CD4-positive, alpha-beta T cell treated with Interleukin-6 for 4 hours (primary cell): ENCODE data around the gene HPCAL1.

Experiments used
- DNase-seq: peaks from one replicate; pipeline ENCODE4 v3.0.0-alpha.2; 2020; ENCODE audit warnings: mixed read lengths

The HPCAL1 gene

GRCh38 chr2:10325278-10326145, 22.8 kb downstream of the HPCAL1 start:
- DNase-seq: no peak

DNA sequence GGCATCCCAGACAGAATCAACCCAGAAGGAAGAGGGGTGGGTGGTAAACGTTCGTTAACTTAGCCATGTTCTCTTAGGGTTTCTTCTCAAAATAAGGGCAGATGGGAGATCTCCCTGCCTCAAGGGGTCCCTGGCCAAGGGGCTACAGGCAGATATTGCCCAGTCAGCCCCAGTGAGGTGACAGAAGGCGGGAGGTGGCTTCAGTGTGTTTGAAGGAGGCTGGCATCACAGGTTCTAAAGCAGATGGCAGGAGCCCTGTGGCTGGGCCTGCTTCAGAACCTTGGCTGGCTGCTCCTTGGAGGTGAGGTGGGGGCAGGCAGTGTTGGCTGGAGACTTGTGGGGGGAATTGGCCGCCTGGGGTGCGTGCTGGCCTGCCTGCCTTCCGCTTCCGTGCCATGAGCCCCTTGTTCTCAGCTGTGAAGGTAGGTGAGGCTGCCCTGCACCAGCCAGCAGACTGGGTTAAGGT, 23.5 kb downstream of the HPCAL1 start:
- no peak for DNase-seq

- no peak for DNase-seq
These were observed 24.2 kb downstream of the HPCAL1 start for GRCh38 chr2:10326707-10327594.

DNA sequence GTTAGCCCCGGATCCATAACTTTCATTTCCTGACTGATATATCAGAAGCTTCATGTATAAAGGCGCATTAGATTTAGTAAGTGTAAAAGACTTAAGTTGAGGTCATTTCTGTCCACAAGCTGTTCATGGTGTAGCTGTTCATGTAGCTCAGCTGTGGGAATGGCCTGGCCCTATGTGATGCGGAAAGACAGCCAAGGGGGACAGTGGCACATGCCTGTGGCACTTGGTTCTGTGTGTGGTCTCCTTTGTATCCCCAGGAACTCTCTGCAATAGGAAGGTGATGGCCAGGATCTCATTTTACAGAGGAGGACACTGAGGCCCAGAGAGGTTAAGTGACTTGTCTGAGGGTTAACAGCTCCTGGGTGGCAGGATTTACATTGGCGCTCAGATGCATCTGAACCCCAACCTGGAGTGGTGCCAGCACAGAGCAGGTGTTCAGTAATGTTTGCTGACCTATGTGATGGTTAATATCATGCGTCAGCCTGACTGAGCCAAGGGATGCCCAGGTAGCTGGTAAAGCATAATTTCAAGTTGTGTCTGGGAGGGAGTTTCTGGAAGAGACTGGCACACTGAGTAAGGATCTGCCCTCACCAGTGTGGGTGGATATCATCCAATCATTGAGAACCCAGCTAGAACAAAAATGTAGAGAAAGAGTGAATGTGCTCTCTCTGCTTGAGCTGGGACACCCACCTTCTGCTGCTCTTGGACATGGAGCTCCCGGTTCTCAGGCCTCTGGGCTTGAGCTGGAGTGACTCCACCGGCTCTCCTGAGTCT, 25.4 kb downstream of the HPCAL1 start:
- DNase-seq: peak; percentile 56

GRCh38 chr2:10328670-10329579, 26.2 kb downstream of the HPCAL1 start:
- DNase-seq: peak; percentile 42

DNA sequence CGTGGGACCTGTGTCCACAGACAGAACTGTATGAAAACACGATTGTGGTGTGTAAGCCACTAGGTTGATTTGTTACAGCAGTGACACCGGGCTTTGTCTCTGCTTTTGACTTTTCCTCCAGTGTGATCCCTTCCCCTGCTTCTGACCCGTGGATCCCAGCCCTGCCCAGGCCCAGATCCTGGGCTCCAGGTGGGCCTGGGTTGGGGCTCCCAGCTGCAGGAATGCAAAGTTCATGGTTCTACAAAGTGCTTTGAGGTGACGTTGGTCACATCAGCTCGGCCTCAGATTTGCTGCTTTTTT, 26.8 kb downstream of the HPCAL1 start:
- peak; percentile 27 for DNase-seq

- peak; percentile 71 for DNase-seq
These were observed 27.4 kb downstream of the HPCAL1 start for GRCh38 chr2:10329880-10330699.

DNA sequence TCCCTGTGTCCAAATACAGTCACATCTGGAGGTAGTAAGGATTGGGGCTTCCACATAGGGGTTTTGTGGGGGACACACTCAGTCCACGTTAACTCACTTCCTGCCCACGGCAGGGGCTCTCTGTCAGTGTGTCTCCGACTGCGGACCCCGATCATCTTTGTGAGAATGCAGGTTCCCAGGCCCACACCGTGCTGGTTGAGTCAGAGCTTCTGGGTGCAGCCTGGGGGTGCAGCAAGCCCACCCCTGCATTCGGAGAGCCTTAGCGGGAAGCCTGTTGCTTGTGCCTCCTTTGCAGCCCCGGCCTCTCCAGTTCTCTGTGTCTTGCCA, 28.0 kb downstream of the HPCAL1 start:
- no peak for DNase-seq

DNA sequence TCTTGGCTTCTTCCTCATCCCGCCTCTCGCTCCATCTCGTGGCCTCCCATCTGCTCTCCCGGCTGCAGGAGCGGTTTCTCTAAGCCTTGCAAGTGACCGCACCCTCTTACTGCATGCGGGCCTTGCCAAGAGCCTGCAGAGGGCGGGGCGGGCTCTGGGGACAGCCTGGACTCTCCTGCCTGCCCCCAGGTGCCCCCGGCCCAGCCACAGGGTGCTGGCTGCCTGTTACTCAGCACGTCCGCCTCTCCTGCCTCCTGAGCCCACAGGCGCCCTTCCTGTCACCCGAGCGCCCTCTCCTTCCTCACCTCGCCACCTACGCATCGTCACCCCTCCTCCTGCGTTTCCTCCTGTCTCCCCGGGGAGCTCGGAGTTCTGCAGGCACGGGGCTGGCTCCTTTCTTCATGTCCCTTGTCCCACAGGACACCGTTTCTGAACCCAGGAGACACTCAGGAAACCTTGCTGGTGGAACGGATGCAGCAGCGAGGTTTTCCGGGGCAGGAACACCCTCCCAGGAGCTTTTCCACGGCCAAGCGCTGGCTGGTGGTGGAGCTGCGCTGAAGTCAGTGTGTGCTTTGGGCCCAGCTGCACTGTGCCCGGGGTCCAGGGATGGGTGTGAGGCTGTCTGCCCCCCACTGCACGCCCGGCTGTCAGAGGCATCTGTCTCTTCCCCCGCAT, 28.5 kb downstream of the HPCAL1 start:
- peak; percentile 87 for DNase-seq

DNA sequence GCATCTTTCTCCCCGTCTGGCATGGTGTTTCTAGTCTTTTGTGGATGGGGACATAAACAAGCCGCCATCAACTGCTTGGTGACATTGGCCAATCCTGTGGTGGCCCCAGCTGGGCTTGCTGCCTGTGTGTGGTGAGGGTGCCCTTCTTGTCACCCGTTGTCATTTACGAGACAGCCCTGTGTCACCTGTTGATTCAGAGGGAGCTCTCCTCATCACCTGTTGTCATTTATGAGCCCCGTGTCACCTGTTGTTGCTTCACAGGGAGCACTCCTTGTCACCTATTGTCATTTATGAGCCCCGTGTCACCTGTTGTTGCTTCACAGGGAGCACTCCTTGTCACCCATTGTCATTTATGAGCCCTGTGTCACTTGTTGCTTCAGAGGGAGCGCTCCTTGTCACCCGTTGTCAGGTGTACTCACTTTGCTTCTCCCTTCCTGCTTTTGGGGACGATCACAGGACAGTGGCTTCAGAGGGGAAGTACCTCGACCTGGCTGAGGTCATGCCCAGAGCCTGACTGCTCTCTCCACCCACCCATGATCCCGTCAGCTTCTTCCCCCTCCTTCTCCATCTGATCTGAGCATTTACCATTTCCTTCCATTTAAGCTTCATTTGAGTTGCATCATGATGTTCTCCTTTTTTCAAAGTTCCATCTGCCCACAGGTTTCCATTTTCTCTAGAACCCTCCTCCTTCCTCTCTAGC, 29.1 kb downstream of the HPCAL1 start:
- DNase-seq: peak; percentile 67

- DNase-seq: no peak
These were observed 29.9 kb downstream of the HPCAL1 start for GRCh38 chr2:10332402-10333246.

GRCh38 chr2:10333247-10333613, 30.5 kb downstream of the HPCAL1 start:
- DNase-seq: no peak

GRCh38 chr2:10333966-10334365, 31.3 kb downstream of the HPCAL1 start:
- no peak for DNase-seq

- DNase-seq: no peak
These were observed 32.5 kb downstream of the HPCAL1 start for GRCh38 chr2:10335046-10335840.

DNA sequence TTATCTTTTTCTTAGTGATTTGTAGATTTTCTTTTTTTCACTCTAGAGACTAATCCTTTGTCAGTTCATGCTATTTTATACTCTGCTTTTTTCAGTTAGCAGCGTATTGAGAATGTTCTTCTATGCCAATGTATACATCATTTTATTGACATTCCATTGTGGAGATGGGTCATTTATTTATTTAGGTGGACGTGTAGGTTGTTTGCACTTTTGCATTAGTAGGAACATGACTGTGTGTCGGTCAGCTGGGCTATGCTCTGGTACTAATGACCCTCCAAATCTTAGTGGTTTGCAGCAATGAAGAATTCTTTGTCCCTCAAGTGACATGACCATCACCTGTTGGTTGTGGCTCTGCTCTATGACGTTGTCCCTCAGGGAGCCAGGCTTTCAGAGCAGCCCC, 33.6 kb downstream of the HPCAL1 start:
- DNase-seq: no peak

GRCh38 chr2:10337449-10338269, 35.0 kb downstream of the HPCAL1 start:
- no peak for DNase-seq
